HG02763 (cell line): ENCODE data around the gene PTPRU.
"Not testable (repeated sequence)": the region's sequence is repeated elsewhere in the genome, so short reads cannot be mapped to it uniquely, and the experiment has no call there.

Source experiments
- ATAC-seq: cut with Tn5 transposase; IDR thresholded peaks from one replicate; pipeline ENCODE4 v1.9.1; 2021; ENCODE audit warnings: mild to moderate bottlenecking, moderate library complexity; ENCODE audit not compliant: unreplicated experiment

The PTPRU gene

DNA sequence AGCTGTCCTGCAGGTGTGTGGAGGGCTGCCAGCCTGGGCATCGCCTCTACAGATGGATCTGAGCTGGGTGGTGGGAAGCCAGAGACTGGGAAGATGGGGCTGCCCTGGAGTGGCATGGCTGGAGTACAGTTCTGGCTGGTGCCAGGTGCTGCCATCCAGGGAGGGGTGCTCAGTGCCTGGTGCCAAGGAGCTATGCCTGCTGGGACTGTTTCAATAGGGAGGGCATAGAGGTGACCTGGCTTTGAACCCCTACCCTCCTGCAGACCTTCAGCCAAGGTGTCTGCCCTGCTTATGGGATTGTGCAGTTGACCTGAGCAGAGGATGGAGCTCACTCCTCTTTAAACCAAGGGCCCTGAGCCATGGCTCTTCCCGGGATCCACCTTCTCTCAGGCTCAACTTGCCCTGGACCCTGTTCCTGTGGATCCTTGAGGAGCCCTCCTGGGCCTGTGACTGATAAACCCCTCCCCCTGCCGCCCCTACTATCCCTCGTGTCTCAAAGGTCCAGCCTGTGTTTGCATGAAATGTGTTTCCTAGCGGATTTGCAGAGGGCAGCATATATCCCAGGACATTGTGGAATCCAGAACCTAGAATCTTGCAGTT, 48.7 kb downstream of the PTPRU start:
- no peak for ATAC-seq

- ATAC-seq, result no peak
These were observed 49.4 kb downstream of the PTPRU start for GRCh38 chr1:29285771-29286170.

- ATAC-seq, result no peak
These were observed 50.0 kb downstream of the PTPRU start for GRCh38 chr1:29286194-29286767.

GRCh38 chr1:29289493-29289892, 53.2 kb downstream of the PTPRU start:
- no peak for ATAC-seq

GRCh38 chr1:29290414-29290985, 54.2 kb downstream of the PTPRU start:
- ATAC-seq, result no peak

- no peak for ATAC-seq
These were observed 55.4 kb downstream of the PTPRU start for GRCh38 chr1:29291756-29292155.

DNA sequence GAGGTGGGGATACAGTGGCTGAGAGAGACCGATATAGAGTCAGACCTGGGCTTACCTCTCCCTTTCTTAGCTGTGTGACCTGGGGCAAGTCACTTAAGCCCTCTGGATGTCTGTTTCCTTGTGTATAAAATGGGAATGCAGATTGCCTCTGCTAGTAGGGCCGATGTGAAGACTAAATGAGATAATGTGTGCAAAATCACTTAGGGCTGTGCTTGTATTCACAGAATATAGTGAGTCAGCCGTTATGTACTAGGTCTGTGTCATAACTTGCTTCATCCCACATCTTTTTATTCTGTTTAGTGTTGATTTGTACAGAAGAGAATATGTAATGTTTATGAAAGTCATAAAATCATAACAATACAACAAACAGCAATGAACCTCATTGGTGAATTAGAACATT, 56.0 kb downstream of the PTPRU start:
- no peak for ATAC-seq

DNA sequence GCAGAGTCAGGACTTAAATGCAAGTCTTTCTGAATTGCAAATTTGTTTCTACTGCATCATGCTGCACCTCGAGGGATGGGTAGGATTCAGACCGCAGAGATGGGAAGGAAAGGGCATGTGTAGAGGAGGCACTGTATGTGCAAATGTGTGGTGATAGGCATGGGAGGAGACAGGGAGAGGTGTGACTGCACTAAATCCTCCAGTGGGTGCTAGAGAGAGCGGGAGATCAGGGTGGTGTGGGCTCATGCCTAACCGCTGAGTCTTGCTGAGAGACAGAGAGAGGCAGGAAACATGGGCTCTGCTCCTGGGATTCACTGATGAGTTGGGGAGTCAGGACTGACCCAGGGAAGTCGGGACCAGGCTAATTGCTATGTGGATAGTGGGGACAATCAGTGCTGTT, 61.1 kb downstream of the PTPRU start:
- no peak for ATAC-seq

- no peak for ATAC-seq
These were observed 61.9 kb downstream of the PTPRU start for GRCh38 chr1:29298246-29298645.

DNA sequence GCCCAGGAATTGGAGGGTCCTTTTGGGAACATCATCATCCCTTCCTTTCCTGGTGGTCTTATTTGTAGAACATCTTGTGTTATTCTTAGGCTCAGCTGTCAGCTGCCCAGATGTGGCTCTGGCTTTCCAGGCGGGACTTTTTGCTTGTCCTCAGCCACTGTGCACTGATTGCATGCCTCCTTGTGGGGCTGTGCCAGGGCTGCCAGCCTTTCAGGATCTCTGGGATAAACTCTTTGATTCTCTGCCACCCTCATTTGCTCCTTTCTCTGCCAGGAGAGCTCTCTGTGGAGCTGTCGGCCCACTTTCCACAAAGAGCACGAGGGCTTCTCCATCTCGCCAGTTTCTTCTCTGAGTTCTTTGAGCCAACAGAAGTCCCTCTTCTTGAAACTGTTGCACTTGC, 63.1 kb downstream of the PTPRU start:
- ATAC-seq, result no peak

GRCh38 chr1:29301732-29302131, 65.4 kb downstream of the PTPRU start:
- ATAC-seq, result not testable (repeated sequence)

GRCh38 chr1:29303201-29304024, 67.1 kb downstream of the PTPRU start:
- ATAC-seq, result no peak

DNA sequence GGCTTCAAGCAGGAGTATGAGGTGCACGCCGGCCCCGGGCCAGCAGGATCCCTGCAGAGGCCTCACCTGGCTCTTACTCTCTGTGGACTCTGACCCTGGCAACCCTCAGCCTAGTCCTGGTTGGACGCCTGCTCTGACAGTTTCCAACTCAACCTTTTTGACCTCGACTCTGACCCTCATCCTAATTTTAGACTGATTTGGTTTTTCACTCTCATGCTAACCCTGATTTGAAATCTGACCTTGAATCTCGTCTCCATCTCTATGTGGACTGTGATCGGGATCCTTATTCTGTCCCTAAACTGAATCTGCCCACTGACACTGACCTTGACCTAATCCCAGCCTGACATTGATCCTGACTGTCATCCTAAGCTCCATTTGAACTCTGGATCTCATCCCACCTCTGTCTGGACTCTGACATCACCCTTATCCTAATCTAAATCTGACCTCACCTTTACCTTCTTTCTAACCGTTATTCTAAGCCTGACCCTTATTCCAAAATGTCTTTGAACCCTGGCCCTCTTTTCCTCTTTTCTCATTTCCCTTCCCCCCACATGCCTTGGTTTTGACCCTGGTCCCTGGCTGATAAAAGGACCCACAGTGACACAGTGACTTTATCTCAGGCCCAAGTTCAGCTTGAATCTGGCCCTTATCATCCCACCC, 67.8 kb downstream of the PTPRU start:
- no peak for ATAC-seq

DNA sequence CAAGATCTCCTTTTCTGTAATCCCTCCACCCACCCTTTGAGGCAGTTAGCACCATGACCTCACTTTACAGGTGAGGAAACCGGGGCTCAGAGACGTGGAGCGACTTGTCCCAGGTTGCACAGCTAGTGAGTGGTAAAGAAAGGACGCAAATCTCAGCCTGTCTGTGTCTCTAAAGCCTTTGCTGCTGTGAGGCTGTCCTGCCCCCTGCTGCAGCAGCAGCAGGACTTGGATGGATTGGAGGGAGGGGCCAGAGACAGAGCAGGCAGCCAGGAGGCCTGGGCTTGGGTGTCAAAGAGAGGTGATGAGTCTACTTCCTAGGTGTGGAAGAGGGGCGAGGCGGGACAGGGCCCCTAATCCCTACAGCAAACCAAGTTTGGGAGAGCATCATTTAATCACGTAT, 69.6 kb downstream of the PTPRU start:
- no peak for ATAC-seq

DNA sequence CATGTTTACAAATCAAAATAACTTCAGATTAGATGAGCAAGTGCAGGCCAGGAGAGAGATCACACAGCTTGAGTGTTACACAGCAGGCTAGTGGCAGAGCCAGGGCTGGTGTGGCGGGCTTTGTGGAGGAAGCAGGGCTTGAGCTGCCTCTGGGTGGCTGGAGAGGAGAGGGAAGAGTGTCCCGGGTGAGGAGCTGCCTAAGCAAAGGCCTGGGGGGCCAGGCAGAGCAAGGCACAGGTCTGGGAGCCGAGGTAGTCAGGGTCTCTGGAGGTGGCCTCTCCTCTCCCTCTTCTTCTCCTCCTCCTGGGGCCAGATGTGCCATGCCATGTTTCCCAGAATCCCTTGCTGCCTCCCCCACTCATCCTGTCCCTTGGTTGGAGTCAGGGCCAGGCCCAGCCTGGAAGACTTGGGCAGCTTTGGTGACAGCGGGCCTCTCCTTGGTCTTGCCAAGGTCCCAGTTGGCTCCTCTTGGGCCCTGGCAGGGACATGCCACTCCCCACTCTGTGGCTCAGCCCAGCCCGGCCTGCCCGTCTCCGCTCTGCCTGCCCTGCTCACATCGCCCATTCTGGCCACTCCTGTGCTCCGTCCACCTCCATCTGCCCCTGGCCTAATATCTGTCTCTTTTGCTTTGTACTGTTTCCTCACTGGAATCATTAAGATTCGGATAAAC, 70.3 kb downstream of the PTPRU start:
- no peak for ATAC-seq

DNA sequence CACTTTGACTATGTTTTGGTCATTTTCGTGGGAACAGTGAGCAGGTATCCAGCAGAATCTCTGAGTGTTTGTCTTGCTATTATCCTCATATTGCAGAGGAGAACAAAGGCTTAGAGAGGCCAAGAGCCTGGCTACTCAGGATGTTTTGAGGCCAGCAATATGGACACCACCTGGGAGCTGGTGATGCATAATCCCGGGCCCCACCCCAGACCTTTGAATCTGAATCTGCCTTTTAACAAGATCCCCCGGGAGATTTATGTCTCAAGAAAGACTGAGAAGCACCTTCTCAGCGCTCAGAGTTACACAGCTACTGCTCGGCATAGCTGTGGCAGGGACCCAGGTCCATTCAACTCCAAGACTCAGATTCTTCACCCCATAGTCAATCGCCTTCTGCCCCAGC, 72.8 kb downstream of the PTPRU start:
- ATAC-seq, result no peak

DNA sequence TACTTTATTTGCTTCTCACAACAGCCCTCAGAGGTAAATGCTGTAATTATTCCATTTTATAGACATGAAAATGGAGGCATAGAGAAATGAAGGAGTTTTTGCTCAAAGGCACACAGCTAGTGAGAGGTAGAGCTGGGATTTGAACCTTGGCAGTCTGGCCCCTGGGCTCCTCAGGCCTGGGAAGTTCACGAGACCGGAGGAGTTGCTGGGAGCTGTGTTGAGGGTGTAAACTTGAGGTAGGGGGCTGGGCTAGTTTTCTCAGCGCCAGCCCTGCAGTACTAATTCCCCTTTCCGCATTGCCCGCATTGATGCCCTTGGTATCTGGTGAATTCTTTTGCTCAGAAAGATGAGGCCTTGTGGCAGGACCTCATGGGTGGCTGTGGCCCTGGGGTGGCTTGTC, 73.3 kb downstream of the PTPRU start:
- ATAC-seq, result no peak

GRCh38 chr1:29310616-29311180, 74.4 kb downstream of the PTPRU start:
- no peak for ATAC-seq

GRCh38 chr1:29311352-29312030, 75.2 kb downstream of the PTPRU start:
- ATAC-seq, result no peak
